Osteocyte (in vitro differentiated cells): ENCODE data around the gene SYAP1. TPM values are rescaled to one million over a fixed set of nuclear protein-coding genes. Genes with fewer than 3 reads are reported as not detected.

Experiments used
- DNase-seq: peaks from one replicate; pipeline ENCODE4 v3.0.0; 2021; ENCODE audit warnings: mixed read lengths; ENCODE audit not compliant: unreplicated experiment; ENCODE audit errors: extremely low spot score
- H3K27ac Mint-ChIP-seq: one replicate; pipeline ENCODE4 v1.8.0; 2021; ENCODE audit warnings: mild to moderate bottlenecking, mixed read lengths; ENCODE audit not compliant: unreplicated experiment
- H3K27me3 Mint-ChIP-seq: one replicate; pipeline ENCODE4 v1.8.0; 2021; ENCODE audit warnings: mixed read lengths; ENCODE audit not compliant: unreplicated experiment
- H3K36me3 Mint-ChIP-seq: one replicate; pipeline ENCODE4 v1.8.0; 2021; ENCODE audit warnings: mixed read lengths; ENCODE audit not compliant: unreplicated experiment
- H3K4me1 Mint-ChIP-seq: one replicate; pipeline ENCODE4 v1.8.0; 2021; ENCODE audit warnings: mixed read lengths; ENCODE audit not compliant: unreplicated experiment
- H3K4me3 Mint-ChIP-seq: one replicate; pipeline ENCODE4 v1.8.0; 2021; ENCODE audit warnings: mild to moderate bottlenecking, moderate library complexity, mixed read lengths; ENCODE audit not compliant: unreplicated experiment
- H3K9me3 Mint-ChIP-seq: one replicate; pipeline ENCODE4 v1.8.0; 2021; ENCODE audit warnings: mixed read lengths; ENCODE audit not compliant: unreplicated experiment
- CTCF ChIP-seq: fragments of 200-600 bp; sonication (generic); IDR thresholded peaks from 2 replicates; pipeline ENCODE4 v1.5.0; 2021; ENCODE audit warnings: antibody characterized with exemption, mild to moderate bottlenecking, moderate library complexity
- total RNA-seq: library from RNA; stranded (reverse); gene quantifications from 2 replicates; pipeline ENCODE4 v1.2.1, GENCODE V29; 2021

The SYAP1 gene
- total RNA-seq, 1 donor from 2014 or later = 47.8 TPM

DNA sequence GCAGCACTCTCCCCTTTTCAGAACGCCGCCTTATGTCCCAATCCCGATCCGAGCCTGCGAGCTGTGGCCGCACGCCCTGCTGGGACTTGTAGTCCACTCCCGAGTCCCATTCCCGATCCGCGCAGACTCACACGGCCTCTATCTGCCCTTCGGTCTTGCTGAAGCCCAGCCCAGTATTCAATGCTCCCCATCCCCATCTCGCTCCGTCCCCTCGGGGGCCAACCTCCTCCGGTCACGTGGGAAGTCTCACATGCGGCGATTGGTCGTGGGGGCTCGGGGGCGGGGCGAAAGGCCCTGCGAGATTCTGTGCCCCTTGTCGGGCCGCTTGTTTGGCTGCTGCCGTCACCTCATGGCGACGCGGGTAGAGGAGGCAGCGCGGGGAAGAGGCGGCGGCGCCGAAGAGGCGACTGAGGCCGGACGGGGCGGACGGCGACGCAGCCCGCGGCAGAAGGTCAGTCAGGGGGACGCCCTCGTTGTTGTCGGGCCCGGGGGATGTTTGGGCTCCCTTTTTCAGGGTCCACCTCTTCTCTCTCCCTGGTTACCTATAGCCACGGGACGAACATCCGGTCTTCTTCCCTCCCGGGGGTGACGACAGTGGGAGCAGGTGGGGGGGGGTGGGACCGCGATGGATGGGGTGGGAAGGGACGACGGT, 66.9 kb downstream of the SYAP1 start, which contains the start of gene TXLNG:
TSS of gene TXLNG (plus strand) at position 328 of the 652 bp plus-strand sequence. CDS start at position 350, 22 bp downstream.
- H3K9me3 Mint-ChIP-seq = no peaks in the 10 kb centered on the region
- DNase-seq = peak; percentile 100
- peak within 1 kb of the TSS; percentile 84 for H3K4me3 Mint-ChIP-seq
- H3K36me3 Mint-ChIP-seq = no peaks in the 10 kb centered on the region
- H3K4me1 Mint-ChIP-seq = peaks cover 17% of the 10 kb centered on the region
- H3K27ac Mint-ChIP-seq = peak within 1 kb of the TSS; percentile 59
- no peak for TF ChIP-seq CTCF
- H3K27me3 Mint-ChIP-seq = no peaks in the 10 kb centered on the region

DNA sequence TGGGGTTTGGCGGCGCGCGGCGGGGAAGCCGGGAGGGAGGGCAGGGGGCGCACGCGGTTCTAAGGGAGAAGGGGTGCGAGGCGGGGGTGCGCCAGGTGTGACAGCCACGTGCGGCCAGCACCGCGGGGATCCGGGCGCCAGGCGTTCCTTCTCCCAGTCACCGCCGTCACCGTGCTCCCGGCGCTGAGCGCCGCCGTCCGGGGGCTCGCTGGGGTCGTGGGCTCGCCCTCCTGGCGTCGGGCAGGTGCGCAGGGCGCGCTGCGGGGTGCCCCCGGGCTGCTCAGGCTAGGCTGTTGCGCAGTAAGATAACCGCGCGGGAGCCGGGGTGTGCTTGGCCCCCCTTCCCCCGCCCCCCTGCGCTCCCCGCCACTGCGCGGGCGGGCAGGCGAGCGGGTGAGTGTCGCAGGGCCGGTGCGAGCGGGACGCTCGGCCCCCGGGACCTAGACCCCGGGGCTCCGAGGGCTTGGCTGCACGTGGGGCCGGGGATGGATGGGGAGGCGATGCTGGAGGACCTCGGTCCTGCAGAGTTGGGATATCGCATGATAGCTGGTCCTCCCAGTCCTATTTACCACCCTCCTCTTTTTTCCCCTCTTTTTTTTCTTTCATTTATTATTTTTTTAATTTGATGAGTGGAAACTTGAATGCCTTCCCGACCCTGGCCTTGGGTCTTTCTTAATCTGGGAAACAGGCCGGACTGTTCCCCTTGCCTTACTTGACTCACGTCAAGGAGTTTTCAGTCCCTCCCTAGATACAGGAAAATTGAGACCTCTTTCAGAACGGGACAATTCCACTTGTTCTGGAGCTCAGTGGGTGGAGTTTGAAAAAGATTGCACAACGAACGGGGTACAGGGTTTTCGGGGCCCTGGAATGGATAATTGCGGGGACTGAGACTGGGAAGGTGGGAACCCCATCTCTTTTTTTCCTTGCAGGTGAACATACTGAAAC, 67.7 kb downstream of the SYAP1 start:
- DNase-seq = no peak
- Mint-ChIP-seq H3K36me3 (no peaks in the 10 kb centered on the region), H3K27me3 (no peaks in the 10 kb centered on the region), H3K4me1 (peaks cover 17% of the 10 kb centered on the region), H3K9me3 (no peaks in the 10 kb centered on the region), H3K4me3 (peak overlapping the region; percentile 84), H3K27ac (peak overlapping the region; percentile 59)
- no peak for TF ChIP-seq CTCF

- H3K27ac Mint-ChIP-seq = no peak overlapping the region
- H3K27me3 Mint-ChIP-seq = no peaks in the 10 kb centered on the region
- no peaks in the 10 kb centered on the region for H3K9me3 Mint-ChIP-seq
- peaks cover 3% of the 10 kb centered on the region for H3K36me3 Mint-ChIP-seq
- no peak for DNase-seq
- peaks cover 17% of the 10 kb centered on the region for H3K4me1 Mint-ChIP-seq
- no peak overlapping the region for H3K4me3 Mint-ChIP-seq
- TF ChIP-seq CTCF = no peak
Observed at GRCh38 chrX:16788477-16788876, 69.1 kb downstream of the SYAP1 start.

- H3K36me3 Mint-ChIP-seq = peaks cover 22% of the 10 kb centered on the region
- no peak overlapping the region for H3K27ac Mint-ChIP-seq
- no peak for TF ChIP-seq CTCF
- H3K4me3 Mint-ChIP-seq = no peak overlapping the region
- no peaks in the 10 kb centered on the region for H3K27me3 Mint-ChIP-seq
- no peaks in the 10 kb centered on the region for H3K9me3 Mint-ChIP-seq
- H3K4me1 Mint-ChIP-seq = no peaks in the 10 kb centered on the region
- no peak for DNase-seq
Observed at GRCh38 chrX:16796298-16796697, 76.9 kb downstream of the SYAP1 start.

- no peak for TF ChIP-seq CTCF
- Mint-ChIP-seq H3K36me3 (peaks cover 20% of the 10 kb centered on the region), H3K9me3 (no peaks in the 10 kb centered on the region), H3K4me1 (no peaks in the 10 kb centered on the region), H3K27ac (no peak overlapping the region), H3K27me3 (no peaks in the 10 kb centered on the region), H3K4me3 (no peak overlapping the region)
- DNase-seq = no peak
Observed at GRCh38 chrX:16797358-16797757, 77.9 kb downstream of the SYAP1 start.
